ENCODE results near the gene PSMD11. TPM values are rescaled to one million over a fixed set of nuclear protein-coding genes. Genes with fewer than 3 reads are reported as not detected.

The PSMD11 gene
- total RNA-seq, 4 donors from 2014 or later: 41.7 to 68.7 (median 64.9) TPM

GRCh38 chr17:32481193-32481592 is 36.9 kb downstream of the PSMD11 start:
- peaks cover 0 to 37% (median 9%) of the 10 kb centered on the region in 3 donors for H3K4me1 ChIP-seq
- no peak overlapping the region for H3K27ac ChIP-seq
- peaks cover 3 to 67% of the 10 kb centered on the region in 2 donors for H3K36me3 ChIP-seq
- TF ChIP-seq, protein P1, sequence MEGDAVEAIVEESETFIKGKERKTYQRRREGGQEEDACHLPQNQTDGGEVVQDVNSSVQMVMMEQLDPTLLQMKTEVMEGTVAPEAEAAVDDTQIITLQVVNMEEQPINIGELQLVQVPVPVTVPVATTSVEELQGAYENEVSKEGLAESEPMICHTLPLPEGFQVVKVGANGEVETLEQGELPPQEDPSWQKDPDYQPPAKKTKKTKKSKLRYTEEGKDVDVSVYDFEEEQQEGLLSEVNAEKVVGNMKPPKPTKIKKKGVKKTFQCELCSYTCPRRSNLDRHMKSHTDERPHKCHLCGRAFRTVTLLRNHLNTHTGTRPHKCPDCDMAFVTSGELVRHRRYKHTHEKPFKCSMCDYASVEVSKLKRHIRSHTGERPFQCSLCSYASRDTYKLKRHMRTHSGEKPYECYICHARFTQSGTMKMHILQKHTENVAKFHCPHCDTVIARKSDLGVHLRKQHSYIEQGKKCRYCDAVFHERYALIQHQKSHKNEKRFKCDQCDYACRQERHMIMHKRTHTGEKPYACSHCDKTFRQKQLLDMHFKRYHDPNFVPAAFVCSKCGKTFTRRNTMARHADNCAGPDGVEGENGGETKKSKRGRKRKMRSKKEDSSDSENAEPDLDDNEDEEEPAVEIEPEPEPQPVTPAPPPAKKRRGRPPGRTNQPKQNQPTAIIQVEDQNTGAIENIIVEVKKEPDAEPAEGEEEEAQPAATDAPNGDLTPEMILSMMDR (IDR thresholded peaks at IDR 0.05): no peak
- TF ChIP-seq POLR2AphosphoS5 (IDR thresholded peaks at IDR 0.05) (no peak), EP300 (IDR thresholded peaks at IDR 0.05) (no peak)
- WGBS, 2 donors (ENCODE audit: low coverage in 1 of 2): 60 to 61% methylated on average over 1 to 4 of the region's 8 CpGs
- no peaks in the 10 kb centered on the region for H3K9me3 ChIP-seq
- no peak overlapping the region for H3K4me3 ChIP-seq
- no peaks in the 10 kb centered on the region for H3K27me3 ChIP-seq
- no peak for ATAC-seq

- peaks cover 0 to 52% of the 10 kb centered on the region in 2 donors for H3K36me3 ChIP-seq
- H3K4me3 ChIP-seq: no peak overlapping the region
- TF ChIP-seq EP300 (IDR thresholded peaks at IDR 0.05): no peak
- no peak for TF ChIP-seq POLR2AphosphoS5 (IDR thresholded peaks at IDR 0.05)
- TF ChIP-seq, protein P1 (IDR thresholded peaks at IDR 0.05): no peak
- no peak for TF ChIP-seq POLR2A (IDR thresholded peaks at IDR 0.05)
- no peaks in the 10 kb centered on the region for H3K27me3 ChIP-seq
- H3K4me1 ChIP-seq: peaks cover 0 to 44% (median 13%) of the 10 kb centered on the region in 3 donors
- peak overlapping the region in 2 of 4 donors; percentile 60 to 64 for H3K27ac ChIP-seq
- H3K9me3 ChIP-seq: no peaks in the 10 kb centered on the region
- WGBS, 2 donors (ENCODE audit: low coverage in 1 of 2): 42 to 48% methylated on average over 6 to 7 of the region's 11 CpGs
- no peak for ATAC-seq
Observed at GRCh38 chr17:32482568-32483320, 38.4 kb downstream of the PSMD11 start.

DNA sequence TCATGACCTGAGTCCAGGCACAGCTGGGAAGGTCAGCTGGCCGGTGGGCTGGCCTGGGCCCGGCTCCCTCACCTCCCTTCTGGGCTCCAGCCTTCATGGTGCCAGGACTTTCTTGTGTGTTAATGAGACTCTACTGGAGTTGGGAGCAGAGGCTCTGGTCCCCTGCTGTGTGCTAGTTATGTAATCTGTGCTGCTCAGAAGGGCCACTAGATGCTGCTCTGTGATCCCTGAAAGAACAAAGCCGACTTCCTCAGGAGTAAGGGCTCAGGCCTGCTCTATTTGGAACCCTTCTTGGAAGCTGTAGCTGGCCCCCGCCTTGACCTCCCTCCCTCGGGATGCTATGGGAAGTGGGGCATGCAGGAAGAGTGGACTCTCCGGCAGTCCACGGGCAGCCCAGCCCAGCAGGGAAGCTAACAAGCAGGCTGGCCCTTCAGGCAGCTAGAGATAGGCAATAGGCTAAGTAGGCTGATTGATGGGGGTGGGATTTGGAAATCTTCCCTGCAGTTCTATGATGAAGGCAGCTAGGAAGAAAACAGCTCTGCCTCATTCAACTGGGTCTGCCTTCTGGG is 39.2 kb downstream of the PSMD11 start:
- Histone ChIP-seq H3K9me3 (no peaks in the 10 kb centered on the region), H3K27me3 (no peaks in the 10 kb centered on the region), H3K4me3 (no peak overlapping the region), H3K4me1 (peaks cover 0 to 47% (median 14%) of the 10 kb centered on the region in 3 donors), H3K27ac (peak overlapping the region in 3 of 4 donors; percentile 48 to 64 (median 60)), H3K36me3 (peaks cover 0 to 44% of the 10 kb centered on the region in 2 donors)
- ATAC-seq: peak; percentile 36
- whole genome bisulfite sequencing, 2 donors (ENCODE audit: low coverage in 1 of 2): 5 to 6% methylated on average over 3 to 4 of the region's 7 CpGs
- peak; percentile 43 for TF ChIP-seq POLR2AphosphoS5 (IDR thresholded peaks at IDR 0.05)
- no peak for TF ChIP-seq POLR2A (IDR thresholded peaks at IDR 0.05)
- TF ChIP-seq, protein P1 (IDR thresholded peaks at IDR 0.05): peak in 3 of 4 experiments; percentile 62 to 67 (median 65)

DNA sequence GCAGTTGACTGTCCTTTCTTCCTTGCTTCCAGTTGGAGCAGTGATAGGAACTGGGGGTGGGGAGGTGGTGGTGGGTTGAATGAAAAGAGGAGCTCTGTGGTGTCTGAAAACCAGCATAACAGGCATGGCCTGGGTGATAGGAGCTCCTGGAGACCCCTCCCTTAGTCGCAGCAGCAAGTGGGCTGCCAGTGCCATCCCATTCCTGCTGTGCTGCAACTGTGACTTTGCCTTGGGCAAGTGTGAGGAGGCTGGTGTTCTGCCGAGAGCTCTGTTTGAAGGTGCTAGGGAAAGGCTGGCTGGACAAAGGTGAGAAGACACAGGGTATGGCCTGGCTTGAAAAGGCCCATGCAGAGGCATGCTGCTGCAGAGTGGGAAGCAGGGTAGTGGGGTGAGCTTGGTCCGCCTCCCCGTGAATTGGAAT is 39.7 kb downstream of the PSMD11 start:
- H3K36me3 ChIP-seq: peaks cover 0 to 39% of the 10 kb centered on the region in 2 donors
- H3K4me1 ChIP-seq: peaks cover 0 to 47% (median 14%) of the 10 kb centered on the region in 3 donors
- ATAC-seq: no peak
- no peak for TF ChIP-seq POLR2AphosphoS5 (IDR thresholded peaks at IDR 0.05)
- TF ChIP-seq POLR2A (IDR thresholded peaks at IDR 0.05): no peak
- no peak for TF ChIP-seq EP300 (IDR thresholded peaks at IDR 0.05)
- TF ChIP-seq, protein P1 (IDR thresholded peaks at IDR 0.05): no peak
- no peaks in the 10 kb centered on the region for H3K27me3 ChIP-seq
- no peaks in the 10 kb centered on the region for H3K9me3 ChIP-seq
- H3K4me3 ChIP-seq: no peak overlapping the region
- peak overlapping the region in 3 of 4 donors; percentile 48 to 64 (median 60) for H3K27ac ChIP-seq
- WGBS, 2 donors (ENCODE audit: low coverage in 1 of 2): 95 to 96% methylated on average over 2 to 3 of the region's 4 CpGs

All from gastroesophageal sphincter (tissue), 4 donors.